GM19351 (cell line): ENCODE results near the gene SVIL.

Experiments
- ATAC-seq: cut with Tn5 transposase; IDR thresholded peaks from one replicate; pipeline ENCODE4 v1.9.1; 2021; ENCODE audit warnings: mild to moderate bottlenecking, moderate library complexity; ENCODE audit not compliant: unreplicated experiment

SVIL gene, protein sequence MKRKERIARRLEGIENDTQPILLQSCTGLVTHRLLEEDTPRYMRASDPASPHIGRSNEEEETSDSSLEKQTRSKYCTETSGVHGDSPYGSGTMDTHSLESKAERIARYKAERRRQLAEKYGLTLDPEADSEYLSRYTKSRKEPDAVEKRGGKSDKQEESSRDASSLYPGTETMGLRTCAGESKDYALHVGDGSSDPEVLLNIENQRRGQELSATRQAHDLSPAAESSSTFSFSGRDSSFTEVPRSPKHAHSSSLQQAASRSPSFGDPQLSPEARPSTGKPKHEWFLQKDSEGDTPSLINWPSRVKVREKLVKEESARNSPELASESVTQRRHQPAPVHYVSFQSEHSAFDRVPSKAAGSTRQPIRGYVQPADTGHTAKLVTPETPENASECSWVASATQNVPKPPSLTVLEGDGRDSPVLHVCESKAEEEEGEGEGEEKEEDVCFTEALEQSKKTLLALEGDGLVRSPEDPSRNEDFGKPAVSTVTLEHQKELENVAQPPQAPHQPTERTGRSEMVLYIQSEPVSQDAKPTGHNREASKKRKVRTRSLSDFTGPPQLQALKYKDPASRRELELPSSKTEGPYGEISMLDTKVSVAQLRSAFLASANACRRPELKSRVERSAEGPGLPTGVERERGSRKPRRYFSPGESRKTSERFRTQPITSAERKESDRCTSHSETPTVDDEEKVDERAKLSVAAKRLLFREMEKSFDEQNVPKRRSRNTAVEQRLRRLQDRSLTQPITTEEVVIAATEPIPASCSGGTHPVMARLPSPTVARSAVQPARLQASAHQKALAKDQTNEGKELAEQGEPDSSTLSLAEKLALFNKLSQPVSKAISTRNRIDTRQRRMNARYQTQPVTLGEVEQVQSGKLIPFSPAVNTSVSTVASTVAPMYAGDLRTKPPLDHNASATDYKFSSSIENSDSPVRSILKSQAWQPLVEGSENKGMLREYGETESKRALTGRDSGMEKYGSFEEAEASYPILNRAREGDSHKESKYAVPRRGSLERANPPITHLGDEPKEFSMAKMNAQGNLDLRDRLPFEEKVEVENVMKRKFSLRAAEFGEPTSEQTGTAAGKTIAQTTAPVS (N-terminal part only)

DNA sequence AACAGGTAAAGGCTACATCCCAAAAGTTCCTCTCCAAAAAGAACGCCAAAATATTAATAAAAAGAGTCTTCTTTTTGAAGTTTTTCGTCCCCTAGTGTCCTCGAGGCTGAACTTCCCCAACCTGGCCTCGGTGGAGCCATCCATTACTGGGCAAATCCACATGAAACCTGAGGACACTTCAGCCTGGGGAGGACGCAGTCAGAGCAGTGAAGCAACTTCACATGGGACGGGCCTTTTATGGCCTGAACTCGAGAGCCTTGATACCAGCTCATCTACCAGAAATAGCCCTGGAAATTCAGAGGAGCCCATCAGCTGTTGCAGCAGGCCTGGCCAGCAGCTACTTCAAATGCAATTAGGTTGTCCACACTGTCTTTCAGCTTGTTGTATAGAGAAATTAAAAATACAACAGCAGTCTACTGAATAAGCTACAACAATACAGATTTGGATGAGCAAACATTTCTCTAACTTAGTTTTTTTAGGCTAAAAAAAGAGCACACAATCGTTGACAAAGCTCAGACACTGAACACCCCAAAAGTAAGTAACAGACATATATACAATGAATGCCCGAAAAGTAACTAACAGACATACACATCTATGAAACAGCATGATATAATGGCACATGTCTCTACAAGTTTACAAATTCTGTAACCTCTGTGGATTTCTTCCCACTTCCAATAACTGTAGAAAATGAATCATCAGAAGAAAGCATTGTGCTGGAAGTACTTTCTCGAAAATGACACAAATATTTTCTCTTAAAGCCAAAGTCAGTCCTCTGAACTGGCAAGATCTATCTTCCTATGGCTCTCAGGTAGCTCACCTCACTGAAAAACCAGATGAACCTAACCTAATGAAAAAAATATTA, at the start of gene SVIL:
SVIL (minus strand) TSS at position 208 of the 862 bp plus-strand sequence. CDS start 79,913 bp downstream, outside the sequence.
- ATAC-seq, result no peak

DNA sequence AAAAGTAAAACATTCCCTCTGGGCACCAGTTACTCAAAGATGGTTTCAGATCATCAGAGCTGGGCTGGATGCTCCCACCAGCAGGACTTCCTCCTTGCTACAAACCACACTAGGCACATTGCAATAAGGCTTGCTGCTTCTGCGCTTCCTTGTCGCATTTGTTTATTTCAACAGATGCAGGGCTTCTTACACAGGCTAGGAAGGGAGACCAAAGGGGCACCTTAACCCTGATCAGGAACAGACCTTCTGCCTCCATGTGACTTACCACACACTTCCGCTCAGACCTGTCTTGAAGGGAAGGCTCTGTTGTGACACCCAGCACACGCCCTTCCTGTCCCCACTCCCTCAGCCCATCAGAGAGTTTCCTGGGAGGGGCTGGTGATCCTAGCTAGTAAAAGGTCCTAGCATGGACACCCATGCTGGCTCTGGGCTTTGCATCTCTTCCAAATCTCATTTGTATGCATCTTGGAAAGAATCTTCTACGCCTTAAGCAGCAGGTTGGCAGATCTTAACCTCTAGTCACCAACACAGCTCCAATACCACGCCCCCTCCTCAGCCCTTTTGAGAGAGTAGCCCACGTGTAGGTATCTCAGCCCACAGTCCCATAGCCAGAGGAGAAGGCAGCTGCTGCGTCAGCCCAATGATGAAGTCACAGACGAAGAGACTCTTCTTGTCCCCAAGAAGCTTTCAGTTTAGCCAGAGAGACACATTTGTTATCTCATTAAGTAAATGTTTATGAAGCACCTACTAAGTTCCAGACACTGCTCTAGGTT, 47.1 kb upstream of the SVIL start:
- ATAC-seq, result no peak

DNA sequence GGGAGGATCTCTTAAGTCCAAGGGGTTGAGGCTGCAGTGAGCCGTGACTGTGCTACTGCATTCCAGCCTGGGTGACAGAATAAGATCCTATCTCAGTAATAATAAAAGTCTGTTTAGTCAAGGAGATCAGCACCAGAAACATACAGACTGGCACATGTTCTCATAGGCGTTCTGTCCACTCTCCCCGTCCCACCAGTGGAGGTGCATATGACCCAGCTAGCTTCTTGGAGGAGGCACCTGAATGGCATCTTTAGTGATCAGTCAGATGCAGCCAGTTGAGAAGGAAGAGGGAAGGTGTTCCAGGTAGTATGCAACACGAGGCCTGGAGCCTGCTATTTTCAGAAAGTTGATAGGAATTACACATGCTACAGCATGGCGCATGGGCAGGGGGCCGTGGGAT, 45.3 kb upstream of the SVIL start:
- ATAC-seq, result no peak

DNA sequence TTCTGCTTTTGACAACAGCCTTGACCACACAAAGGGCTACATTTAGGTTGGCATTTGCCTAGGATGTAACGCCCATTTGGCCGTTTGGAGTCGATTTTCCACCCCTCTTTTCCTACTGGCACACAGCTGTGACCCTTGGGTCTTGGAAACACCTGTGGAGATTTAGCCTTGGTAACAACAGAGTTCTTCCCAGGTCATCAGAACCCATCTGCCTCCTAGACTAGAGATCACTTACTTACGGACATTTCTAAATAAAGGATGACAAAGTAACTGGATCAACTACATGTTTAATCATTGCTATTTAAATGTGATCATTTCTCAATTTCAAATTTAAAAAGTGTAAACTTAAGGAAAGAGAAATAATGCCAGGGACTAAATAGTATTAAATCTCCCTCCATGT, 42.0 kb upstream of the SVIL start:
- ATAC-seq, result no peak

DNA sequence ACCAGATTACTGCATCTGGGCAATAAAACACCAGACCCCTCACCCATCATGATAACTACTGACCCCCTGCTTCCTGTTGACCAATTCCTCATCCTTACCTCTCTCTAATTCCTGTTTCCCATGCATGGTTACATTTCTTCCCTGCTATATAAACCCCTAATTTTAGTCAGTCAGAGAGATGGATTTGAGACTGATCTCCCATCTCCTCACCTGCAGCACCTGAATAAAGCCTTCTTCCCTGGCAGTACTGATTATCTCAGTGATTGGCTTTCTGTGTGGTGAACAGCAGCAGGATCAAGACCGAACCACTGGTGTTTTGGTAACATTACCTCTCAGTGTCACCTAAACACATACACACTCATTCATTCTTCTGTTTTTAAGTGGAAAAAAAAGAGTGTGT, 41.2 kb upstream of the SVIL start:
- no peak for ATAC-seq

DNA sequence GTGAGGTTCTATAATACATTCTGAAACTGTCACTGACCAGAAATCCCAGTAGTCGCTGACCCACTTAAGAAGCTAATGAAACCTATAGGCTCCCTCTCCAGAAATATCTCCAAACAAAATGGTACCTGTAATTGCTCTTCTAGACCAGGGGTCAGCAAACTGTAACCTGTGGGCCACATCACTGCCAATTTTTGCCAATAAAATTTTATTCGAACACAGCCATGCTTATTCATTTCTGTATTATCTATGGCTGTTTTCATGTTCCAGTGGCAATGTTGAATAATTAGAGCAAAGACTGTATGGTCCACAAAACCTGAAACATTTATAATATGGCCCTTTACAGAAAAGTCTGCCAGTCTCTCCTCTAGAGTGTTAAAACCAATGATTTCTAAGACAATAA, 37.2 kb upstream of the SVIL start:
- ATAC-seq, result no peak

DNA sequence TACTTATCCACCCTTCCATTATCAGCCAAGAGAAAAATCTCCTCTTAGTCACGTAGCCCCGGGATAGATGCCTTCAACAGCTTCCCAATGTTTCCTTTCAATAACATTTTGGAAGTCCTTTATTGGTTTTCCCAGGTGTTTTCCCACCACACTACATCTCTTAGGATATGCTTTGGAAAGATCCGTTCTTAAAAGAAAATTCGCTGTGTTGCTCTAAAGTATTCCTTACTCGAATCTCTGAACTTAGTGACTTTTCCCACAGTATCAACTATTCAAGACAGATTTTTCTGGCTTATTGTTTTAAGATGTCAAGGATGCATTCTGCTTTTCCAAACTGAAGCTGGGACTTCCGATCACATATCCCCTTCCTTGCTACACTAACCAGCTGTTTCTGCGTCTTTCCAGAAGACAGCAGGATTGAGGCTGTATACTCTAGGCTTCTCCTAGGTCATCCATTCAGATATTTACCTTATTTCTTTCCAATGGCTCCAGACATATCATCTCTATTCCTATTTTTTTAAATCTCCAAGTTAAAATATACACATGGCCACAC, 36.5 kb upstream of the SVIL start:
- ATAC-seq, result no peak

DNA sequence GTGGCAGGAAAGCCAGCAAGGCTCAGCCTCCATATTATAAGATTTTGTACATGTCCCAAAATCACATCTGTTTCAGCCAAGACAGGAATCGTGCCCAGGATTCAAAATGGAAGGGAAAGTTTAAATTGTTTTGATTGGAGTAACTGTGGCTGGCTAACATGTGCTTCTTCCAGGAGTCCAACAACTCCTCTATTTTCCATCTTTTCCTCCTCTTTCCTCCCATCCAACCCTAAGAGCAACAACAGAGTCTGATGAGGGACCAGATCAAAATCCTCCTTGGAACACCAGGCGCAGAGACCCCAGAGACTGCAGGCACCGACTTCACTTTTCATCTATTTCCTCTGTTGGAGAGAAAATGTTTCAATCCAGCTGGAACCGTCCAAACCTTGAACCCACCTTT, 36.0 kb upstream of the SVIL start:
- no peak for ATAC-seq

DNA sequence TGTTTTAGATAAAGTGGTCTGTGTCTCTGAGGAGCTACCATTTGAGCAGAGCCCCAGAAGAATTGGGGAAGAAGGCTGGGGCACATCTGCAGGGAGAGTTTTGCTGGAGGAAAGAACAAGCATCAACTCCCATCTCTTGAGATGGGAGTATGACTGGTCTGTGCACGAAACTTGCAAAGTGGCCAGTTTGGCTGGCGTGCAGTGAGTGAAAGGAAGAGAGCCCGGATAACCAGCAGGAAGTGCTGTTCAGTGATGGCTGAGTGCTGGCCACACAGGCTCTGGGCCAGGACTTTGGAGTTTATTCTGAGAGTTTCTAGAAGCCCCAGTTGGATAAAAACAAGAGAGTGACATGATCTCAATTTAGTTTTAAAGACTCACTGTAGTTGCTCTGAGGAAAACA, 34.4 kb upstream of the SVIL start:
- ATAC-seq, result no peak

DNA sequence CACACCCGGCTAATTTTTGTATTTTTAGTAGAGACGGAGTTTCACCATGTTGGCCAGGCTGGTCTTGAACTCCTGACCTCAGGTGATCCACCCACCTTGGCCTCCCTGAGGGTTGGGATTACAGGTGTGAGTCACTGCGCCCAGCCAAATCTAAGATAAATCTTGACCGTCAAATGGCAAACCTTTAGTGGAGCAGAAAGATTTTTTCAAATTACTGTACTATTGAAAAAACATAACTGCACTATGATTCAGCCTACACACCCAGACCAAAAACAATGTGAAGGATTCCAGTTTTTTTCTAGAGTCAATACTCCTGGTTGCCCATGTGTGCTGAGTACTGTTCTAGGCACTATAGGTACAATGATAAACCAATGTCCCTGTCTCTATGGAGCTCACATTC, 33.9 kb upstream of the SVIL start:
- ATAC-seq, result no peak

DNA sequence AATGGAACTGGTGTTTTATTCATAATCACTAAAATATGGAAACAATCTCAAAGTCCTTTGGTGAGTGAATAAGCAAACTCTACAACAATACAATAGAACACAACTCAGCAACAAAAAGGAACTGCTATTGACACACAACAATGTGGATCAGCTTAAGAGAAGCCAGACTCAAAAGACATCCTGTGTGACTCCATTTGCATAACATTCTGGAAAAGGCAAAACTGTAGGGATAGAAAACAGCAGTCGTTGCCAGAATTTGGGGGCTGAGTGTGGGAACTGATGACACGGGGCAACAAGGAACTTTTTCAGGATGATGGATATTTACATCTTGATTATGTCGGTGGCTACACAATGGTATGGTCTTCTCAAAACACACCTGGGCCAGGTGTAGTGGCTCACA, 32.4 kb upstream of the SVIL start:
- no peak for ATAC-seq

DNA sequence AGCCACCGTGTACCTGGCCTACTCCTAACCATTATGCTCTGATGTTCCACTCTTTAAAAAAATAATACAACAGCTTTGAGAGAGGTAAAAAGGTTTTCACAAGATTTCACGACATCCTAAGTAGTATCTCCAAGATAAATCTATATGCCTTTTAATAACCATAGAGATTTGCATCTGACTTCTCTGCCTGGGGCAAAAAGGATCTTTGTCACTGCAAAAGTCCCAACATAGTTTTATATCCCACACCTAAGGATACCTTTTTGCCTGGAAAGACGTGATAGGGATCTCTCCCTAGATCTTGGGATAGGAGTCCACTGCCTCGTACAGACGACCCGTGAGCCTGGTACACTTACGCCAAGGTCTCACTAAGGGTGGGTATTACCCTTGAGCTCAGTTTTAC, 31.4 kb upstream of the SVIL start:
- ATAC-seq, result no peak

DNA sequence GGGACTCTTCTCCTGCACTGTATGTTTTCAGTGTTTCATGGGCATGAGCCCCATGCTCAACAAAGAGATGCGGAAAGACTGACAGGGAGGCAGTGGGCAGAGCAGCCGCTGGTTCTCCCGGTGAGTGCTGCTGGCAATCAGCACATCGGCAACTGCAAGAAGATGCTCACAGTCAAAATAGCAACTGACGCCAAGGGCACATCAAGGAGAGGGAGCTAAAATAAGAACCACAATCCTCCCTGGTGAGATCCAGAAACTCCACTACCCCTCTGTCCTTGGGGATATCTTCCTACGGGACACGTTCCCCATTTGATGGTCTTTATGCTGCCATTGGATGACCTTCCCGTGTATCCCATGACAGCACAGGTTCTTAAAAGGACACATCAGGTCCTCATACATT, 28.9 kb upstream of the SVIL start:
- no peak for ATAC-seq

DNA sequence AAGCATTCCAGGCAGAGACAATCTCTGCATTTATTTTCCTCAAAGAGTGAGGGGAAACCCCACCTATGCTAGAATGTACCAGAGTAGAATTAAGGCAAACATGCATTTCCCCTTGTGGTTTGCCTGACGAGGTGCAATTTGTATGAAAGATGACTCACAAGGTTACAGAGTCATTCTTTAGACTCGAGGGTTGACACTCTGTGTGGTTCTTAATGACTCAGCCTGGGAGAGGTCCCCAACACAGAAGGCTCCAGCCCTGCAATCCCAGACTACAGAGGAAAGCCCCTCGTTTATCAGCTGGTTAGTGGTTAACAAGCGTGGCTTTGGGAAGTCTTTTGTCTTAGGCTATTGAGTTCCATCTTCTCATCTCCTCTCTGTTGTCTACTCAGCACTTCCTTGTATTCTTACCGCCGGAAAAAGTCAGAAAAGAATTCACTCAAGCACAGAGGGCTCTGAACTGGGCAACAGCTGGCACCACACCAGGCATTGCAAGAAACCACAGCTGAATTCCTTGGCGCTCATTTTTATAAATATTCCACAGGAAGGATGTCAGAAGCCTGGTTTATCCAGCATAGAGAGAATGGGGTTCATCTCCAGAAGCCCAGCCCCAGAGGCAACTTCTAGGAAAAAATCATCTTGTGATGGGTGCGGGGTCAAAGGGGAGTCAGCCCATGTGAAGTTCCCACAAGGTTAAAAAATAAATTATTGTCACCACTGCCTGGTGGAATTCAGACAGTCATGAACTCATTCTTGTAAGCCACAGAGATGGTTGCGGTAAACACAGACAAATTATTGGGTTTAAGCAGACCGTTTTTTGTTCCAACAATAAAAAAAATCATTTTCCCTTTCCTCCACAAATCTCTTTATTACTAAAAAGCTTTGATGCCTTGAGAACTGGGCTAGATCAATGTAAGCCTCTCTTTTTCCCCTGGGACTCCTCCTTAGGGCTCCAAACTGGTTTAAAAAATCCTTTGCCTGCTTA, 24.5 kb upstream of the SVIL start:
- peak; percentile 97 for ATAC-seq

DNA sequence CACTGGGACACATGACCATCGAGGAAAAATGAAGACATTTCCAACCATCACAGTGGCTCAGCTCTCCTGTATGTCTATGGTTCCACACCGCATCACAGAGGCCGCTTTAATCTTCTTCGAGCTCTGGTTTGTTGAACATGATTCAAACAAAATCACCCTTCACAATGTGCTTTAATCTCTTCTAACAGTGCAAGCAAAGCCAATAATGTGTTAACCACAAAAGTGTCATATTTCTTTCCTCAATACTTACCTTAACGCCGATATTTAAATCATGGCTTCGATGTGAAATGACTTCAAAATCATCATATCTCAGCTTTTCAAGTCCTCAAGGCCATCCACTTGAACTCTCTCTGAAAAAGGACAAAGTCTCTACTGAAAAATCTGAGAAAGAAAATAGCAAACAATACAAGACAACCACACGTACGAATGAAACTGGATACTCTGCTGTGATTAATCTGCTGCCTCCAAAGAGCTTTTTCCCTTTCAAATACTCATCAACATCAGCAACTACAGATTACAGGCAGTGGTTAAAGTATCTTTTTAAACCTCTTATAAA, 23.0 kb upstream of the SVIL start:
- no peak for ATAC-seq

DNA sequence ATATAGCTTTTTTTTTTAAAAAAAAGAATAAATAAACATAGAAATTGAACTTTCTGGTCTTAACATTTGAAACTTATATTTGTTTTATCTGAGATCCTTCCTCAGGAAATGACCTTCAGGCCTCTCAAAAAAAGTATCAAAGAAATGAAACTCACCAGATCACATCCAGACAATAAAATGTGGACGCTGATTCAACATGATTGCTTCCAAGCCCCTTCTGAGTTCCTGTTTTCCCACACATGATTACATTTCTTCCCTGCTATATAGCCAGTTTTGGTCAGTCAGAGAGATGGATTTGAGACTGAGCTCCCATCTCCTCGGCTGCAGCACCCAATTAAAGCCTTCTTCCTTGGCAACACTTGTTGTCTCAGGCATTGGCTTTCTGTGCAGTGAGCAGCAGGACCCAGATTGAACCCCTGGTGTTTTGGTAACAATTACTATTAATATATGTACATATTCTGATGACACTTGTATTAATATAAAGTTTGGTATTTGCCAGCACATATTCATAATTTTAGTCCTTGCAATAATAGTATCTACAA, 21.8 kb upstream of the SVIL start:
- ATAC-seq, result no peak

DNA sequence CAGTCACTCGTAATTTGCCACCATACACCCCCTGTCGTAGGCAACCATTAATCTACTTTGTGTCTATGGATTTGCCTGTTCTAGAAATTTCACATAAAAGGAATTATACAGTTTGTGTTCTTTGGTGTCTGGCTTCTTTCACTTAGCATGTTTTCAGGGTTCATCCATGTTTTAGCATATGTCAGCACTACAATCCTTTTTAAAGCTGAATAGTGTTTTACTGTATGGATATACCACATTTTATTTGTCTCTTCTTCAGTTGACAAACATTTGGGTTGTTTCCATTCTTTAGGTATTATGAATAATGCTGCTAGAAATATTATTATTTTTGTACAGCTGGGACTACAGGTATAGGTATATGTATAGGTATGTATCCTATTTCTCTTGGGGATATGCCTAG, 17.4 kb upstream of the SVIL start:
- no peak for ATAC-seq

DNA sequence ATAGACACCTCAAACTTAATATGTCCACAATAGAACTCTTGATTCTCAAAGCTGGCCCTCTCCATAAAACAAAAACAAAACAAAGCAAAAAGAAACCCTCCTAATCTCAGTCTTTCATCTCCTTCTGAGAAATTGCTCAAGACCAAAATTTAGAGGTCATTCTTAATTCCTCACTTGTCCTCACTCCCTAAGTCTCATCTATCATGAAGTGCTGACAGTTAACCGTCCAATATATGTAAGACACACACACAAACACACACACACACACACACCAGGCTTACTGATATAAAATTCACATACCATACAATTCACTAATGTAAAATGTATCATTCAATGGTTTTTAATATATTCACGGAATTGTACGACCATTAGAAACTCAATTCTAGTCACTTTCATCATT, 17.0 kb upstream of the SVIL start:
- ATAC-seq, result no peak
